ENCODE data around the gene PLAGL2.

PLAGL2 gene

GRCh38 chr20:32152421-32153155, 55.0 kb downstream of the PLAGL2 start:
- DNase-seq (ENCODE audit: low read depth in 2 of 2): no peak

- DNase-seq (ENCODE audit: low read depth in 2 of 2): no peak
Observed at GRCh38 chr20:32150291-32150848, 57.2 kb downstream of the PLAGL2 start.

DNA sequence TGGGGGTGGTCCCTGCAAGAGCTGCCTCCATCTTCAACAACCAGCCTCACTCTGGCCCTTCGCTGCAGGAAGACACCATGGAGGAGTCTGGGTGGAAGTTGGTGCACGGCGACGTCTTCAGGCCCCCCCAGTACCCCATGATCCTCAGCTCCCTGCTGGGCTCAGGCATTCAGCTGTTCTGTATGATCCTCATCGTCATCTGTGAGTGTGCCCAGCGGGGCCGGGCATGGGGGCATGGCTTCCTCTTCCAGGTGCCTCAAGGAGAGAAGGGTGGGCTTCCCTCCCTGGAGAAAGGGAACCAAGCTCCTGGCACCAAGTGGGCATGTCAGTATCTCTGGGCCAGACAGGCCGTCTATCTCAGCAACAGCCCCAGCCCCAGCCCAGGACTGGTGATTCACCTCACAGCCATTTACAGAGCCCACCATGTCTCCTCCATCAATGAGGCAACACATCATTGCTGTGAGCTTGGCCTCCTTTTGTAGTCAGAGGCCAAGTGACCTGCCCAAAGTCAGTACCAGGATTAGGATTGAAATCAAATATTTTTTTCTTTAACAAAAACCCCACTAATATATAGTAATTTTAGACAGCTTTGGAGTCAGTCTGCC, 57.9 kb downstream of the PLAGL2 start:
- no peak for DNase-seq (ENCODE audit: low read depth in 2 of 2)

- DNase-seq (ENCODE audit: low read depth in 2 of 2): no peak
Observed at GRCh38 chr20:32144898-32145662, 62.5 kb downstream of the PLAGL2 start.

GRCh38 chr20:32142991-32143390, 64.6 kb downstream of the PLAGL2 start:
- DNase-seq (ENCODE audit: low read depth in 2 of 2): no peak

All from stimulated activated CD8-positive, alpha-beta memory T cell treated with anti-CD3 and anti-CD28 coated beads, Interleukin-2, amount 100 ng/mL, for 1 hour (primary cell).